HG03460 (cell line): ENCODE results near the gene AFAP1.
A peak's percentile ranks its signal among the peaks of the same experiment; 100 is the strongest.

ENCODE experiments used
- ATAC-seq: cut with Tn5 transposase; IDR thresholded peaks from one replicate; pipeline ENCODE4 v1.9.1; 2021; ENCODE audit not compliant: unreplicated experiment

AFAP1 gene, protein sequence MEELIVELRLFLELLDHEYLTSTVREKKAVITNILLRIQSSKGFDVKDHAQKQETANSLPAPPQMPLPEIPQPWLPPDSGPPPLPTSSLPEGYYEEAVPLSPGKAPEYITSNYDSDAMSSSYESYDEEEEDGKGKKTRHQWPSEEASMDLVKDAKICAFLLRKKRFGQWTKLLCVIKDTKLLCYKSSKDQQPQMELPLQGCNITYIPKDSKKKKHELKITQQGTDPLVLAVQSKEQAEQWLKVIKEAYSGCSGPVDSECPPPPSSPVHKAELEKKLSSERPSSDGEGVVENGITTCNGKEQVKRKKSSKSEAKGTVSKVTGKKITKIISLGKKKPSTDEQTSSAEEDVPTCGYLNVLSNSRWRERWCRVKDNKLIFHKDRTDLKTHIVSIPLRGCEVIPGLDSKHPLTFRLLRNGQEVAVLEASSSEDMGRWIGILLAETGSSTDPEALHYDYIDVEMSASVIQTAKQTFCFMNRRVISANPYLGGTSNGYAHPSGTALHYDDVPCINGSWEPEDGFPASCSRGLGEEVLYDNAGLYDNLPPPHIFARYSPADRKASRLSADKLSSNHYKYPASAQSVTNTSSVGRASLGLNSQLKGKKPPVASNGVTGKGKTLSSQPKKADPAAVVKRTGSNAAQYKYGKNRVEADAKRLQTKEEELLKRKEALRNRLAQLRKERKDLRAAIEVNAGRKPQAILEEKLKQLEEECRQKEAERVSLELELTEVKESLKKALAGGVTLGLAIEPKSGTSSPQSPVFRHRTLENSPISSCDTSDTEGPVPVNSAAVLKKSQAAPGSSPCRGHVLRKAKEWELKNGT

DNA sequence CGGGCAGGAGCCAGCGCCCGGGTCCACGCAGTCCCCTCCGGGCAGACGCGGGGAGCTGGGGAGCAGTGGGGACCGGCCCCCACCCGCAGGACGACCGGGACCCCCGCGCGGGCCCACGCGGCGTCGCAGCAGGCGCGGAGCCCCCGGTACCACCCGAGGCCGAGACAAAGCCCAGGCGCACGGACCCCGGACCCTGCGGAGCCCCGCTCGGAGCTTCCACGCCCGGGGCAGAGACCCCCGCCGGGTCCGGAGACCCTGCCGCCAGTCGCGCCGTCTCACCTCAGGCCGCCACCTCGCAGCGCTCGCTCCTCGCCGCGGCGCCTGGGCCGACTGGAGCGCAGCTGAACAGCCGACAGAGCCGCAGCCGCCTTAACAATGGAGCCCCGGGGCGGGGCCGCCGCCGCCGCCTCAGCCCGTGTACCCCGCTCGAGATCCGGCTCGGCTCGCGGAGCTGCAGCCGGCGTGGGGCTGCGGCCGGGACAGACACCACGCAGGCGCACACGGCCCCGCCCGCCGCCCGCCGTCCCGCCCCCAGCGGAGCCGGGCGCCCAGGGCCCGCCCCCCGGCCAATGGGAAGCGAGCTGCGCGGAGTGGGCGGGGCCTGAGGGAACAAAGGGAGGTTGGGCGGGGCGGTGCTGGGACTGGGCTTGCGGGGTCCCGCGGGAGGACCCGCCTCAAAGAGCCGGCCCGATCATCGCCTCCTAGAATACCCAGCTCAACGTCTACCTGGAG is at the start of gene AFAP1:
TSS of gene AFAP1 (minus strand) at position 485 of the 732 bp plus-strand sequence. CDS start 67,783 bp downstream, outside the sequence.
- ATAC-seq: peak; percentile 90

DNA sequence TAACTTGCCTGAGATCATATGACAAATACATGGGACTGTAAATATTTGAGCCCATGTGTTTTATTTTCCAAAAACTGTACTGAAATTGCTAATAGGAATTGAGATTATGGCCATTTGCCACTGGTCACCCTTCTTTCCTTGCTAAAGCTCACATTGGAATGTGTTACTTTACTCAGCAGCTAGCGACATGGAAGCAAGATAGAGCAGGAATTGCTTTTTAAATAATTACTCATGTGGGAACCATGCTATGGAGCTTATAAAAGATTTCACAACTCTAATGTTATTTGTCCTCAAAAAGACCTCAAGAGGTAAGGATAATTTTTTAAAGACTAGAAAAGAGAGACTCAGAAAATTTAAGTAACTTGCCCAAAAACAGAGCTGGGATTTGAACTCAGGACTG is 48.8 kb upstream of the AFAP1 start:
- ATAC-seq: no peak

DNA sequence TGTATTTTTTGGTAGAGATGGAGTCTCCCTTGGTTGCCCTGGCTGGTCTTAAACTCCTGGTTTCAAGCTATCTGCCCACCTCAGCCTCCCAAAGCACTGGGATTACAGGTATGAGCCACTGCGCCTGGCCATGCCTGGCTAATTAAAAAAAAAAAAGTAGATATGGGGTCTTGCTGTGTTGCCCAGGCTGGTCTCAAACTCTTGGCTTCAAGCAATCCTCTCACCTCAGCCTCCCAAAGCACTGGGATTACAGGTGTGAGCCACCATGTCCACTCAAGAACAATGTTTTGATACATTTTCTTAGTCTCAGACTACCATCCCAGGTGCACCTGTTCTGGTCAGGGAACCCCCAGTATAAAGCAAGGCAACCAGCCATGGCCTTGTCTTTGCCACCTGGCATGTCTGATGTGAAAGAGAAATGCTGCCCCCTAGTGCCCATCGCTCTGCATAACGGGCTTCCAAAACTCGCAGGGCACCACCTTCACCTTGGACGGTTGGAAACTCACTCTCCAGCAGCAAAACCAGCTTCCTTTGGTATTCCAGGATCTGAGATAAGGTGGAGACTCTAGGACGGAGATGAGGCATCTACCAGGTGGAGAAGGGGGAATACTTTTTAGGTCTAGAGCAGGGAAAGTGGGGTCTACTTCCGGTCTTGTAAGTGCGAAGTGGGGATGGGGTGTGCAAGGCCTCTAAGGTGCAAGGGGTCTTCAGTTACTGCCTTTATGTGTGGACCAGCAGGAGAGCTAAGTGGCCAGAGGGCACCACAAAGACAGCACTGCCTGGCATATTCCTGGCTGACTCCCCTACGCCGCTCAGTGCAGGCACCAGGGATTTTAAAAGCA is 47.7 kb upstream of the AFAP1 start:
- peak; percentile 77 for ATAC-seq

DNA sequence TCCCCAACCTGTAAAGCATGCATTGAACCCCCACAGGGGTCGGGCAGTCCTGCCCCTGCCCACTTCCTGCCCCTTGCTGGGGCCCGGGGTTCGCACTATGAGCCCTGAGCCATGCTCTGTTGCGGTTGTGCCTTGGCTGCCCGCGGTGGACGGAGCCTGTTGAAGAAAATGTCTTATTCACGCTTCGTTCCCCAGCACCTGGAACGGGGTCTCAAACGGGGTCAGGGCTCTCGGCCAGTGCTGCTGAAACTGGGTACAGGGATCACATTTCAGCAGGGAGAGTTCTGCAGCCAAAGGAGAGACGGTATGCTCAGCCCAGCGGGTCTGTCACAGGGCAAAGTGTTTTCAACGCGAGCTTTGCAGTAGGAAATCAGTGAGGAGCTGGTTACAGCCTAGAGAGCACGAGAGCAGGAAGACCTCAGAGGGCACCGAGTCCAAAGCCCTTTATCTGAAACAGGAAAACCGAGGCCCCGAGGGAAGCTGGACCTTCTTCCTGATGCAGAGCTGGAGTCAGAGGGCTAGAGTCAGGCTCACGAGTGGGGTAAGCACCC is 46.3 kb upstream of the AFAP1 start:
- ATAC-seq: no peak

DNA sequence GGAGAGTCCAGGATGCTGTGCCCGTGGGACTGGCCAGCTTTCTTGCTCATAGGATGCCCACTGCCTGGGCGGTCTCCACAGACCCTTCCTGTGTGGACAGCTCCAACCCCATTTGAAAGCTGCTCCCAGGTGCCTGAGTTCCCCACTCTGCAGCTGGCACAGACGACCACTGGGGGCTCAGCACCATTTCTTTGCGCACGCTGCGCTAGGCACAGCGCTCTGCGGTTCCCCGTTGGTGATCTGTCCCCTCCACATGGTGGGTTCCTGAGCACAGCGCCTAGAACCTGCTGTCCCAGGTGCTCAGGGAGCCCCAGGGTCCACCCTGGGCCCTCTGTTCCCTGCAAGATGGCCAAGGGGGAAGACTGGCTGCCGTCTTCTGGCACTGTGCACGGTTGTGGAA is 45.4 kb upstream of the AFAP1 start:
- no peak for ATAC-seq

DNA sequence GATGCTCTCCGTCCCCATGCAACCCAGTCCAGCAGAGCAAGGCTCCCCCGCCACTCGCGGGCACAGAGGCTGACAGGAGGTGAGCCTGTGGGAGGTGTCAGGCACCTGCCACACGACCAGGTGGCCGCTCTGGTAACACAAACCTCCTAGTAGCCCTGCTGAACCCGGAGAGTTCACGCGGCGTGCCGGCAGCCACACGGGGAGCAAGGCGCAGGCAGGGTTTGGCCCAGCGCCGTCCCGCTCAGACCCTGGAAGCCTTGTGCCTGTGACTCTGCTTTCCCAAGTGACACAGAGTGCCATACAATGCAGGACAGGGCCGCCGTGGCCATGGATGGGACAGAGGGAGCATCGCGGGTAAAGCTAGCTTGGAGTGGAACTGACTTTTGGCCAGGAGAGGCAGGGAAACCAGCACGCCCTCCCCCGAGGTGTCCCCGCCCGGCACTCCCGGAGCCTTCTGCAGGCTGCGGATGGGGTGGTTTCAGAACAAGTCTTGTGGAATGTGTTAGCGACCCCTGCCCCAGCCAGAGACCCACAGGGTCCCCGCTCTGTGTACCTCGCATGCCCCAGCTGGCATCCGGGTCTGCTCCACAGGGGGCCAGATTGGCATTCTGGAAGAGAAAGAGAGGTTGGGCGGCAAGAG is 44.7 kb upstream of the AFAP1 start:
- ATAC-seq: no peak

DNA sequence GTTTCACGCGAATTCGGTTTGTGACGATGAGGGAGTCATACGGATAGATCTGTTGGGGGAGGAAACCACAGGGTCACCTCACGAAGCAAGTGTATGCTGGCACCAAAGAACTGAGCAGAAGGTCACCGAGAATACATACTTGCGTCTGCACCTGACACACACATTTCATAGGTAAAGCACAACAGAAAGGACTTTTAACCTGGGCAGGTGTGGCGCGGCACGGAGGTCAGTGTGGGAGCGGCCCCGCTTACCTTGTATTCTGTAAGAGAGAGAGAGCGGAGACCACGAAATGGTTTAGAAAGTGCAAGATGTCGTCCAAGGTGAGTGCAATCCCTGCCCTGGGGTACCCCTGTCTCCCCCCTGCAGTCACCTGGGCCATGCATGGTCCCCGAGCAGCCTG is 43.6 kb upstream of the AFAP1 start:
- no peak for ATAC-seq

DNA sequence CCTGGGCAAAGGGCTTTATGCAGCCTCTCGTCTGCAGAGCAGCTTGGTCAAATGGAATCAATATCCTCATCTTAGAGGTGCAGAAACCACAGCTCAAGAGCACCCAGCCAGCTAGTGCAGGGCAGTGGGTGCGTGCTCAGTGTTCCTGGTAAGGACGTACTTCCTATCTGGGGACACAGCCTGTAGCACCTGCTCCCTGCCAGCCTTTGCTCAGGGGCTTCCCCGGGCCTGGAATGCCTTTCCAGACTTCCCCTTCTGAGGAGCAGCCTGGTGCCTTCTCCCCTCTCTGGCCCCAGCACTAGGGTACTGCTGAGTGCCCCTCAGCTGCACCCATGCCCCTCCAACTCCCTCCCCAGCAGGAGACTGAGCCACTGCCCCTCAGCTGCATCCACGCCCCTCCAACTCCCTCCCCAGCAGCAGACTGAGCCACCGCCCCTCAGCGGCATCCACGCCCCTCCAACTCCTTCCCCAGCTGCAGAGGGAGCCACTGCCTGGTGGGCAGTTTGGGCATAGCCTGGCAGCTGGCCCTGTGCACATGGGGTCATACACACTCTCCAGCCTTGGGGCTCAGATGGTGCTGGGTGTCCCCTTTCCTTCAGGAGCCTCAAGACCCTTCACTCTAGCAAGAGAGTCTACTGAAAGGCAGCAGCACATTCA is 42.2 kb upstream of the AFAP1 start:
- no peak for ATAC-seq

DNA sequence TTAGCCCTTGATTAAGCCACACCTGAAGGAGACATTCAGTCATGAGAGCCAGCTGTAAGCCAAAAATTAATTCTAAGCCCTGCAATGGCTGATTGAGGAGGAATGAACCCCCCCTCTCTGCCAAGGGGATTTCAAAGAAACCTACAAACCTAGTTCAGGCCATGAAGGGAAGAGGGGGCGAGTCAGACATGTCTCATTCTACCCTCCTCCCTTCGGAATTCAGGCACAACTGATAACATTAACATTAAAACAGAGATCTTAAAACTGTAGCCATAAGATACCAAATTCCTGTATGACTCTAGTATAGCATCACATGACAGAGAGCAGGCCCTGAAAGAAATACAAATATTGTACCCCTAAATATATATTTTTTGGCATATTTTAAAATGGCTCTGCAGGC is 40.4 kb upstream of the AFAP1 start:
- no peak for ATAC-seq

DNA sequence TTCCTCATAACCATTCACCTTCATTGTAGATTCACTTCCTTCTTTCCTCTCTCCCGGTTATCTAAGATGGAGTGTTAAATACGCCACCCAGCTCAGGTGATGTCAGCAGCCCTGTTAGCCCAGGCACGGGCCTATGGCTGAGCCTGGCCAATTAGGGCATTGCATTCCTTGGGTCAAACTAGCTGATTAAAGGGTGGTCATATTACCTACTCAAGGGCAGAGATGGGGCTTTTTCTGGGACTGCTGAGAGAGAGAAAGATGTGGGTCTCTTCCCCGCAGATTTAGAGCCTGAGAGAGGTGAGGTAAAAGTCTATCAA is 39.9 kb upstream of the AFAP1 start:
- no peak for ATAC-seq

DNA sequence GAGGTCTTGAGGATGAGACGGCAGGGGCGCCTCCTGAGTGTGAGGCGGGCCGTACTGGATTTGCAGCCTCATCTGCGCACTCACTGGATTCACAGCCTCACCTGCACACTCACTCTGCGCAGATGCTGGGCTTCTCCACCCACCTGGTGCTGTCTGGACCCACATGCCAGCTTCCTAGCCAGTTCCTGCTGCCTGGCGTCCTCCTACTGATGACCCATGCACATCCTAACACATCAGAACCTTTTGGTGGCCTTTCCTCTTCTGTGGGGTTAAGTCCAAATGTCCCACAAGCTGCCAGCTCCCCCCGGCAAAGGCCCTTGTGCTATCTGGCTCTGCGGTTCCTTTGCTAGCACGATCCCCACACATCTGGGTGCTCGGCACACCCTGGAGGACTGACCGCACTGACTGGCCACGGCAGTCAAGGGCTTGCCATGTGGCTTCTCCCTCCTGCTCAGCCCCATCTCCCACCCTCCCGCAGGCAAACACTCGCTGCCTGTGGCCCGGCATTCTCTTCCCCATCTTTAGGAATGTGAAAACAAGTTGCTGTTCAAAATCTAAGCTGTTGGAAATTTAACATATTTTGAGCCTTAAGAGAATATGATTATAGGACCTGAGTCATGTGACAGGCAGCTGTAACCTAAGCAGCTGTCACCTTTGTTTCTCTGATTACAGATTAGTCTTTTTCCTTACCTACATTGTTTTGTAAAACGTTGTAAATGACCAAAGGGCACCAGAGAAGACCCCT is 39.4 kb upstream of the AFAP1 start:
- ATAC-seq: no peak

DNA sequence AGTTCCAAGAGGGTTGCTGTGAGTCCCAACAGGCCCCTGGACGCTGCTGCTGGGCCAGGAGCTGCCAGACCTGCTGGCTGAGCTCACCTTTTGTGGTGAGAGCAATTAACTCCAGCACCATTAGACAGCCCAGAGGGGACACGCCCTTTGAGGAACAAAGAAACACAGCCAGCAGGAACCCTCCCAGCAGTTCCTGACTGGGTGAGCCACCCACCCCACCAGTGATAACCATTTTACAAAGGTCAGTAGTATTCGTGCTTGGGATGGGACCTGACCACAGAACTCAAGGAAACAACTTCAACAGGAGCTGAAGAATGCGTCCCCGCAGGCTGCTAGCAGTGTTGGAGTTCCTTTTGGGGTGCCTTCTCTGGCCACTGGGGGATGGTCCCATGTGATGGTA is 38.8 kb upstream of the AFAP1 start:
- no peak for ATAC-seq

DNA sequence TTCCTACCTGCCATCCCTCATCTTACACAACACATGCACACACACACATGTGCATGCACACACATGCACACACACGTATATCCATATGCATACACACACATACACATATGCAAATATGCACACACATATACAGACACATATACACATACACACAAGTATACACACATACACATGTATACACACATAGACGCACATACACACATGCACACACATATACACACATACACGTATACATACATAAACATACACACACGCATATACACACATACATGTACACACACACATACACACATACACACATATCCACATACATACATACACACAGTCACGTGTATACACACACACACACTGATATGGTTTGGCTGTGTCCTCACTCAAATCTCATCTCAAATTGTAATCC is 37.0 kb upstream of the AFAP1 start:
- no peak for ATAC-seq

DNA sequence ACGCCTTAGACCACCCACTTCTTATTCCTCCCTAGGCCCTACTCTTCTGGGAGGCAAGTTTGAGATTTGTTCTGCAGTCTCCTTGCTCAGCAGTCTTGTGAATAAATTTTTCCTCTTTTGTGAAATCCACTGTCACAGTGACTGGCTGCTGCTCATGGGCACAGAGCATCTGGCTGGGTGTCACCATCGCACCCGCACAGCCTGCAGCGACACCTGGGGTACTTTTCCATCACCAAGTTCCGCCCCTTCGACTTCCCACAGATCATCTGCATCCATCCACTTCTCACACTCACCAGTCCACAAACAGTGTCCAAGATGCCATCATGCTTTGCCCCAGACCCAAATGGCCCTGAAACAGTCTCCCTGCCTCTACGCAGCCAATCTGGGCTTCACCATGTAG is 36.4 kb upstream of the AFAP1 start:
- no peak for ATAC-seq

DNA sequence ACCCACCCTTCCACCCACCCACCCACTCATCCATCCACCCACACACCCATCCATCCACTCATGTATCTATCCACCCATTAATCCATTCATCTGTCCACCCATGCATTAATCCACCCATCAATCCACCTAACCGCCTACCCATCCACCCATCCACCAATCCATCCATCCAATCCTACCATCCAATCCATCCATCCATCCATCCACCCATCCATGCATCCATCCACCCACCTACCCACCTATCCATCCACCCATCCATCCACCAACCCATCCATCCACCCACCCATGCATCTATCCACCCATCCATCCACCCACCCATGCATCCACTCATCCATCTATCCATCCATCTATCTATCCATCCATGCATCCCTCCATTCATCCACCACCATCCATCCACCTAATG is 34.8 kb upstream of the AFAP1 start:
- ATAC-seq: no peak

DNA sequence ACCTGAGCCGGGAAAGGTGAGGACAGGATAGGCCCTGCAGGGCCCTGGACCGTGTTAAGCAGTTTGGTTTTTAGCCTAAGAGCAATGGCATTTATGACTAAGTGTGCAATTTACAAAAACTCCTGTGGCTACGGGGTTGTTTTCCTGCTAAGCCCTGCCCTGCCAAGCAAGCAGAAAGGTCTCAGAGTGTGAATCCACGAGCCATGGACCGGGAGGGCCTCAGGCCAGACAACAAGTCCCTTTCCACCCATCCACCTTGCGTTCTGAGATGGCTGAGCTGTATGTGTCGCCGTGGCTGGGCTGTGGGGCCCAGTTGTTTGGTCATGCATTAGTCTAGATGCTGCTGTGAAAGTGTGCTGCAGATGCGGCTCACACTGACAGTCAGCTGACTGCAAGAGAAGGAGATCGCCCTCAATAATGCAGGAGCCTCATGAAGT is 33.9 kb upstream of the AFAP1 start:
- ATAC-seq: no peak

DNA sequence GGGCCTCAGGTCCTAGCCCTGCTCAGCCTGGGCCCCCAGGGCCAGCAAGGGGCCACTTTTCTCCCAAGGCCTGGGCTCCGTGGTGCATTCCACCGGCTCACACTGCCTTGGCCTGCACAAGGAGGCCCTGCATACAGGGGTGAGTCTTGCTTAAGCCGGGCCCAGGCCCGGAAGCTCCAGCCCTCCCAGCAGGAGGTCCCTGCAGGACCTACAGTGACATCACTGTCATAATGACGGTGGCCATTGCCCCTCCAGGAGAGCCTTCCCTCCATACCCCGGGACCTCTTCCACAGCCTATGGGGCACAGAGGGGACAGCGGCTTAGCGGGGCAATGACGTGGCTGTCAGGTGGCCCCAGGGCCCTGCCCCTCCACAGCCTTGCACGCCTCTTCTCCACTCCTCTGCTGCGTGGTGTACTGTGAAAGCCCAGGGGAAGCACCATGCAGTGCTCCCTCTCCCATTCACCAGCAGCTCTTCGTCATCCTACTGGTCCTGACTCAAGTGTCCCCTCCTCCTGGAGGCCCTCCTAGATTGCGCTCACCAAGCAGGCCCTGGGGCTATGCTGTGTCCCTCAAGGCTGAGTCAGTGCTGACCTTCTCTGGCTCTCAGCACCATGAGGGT is 32.3 kb upstream of the AFAP1 start:
- no peak for ATAC-seq

DNA sequence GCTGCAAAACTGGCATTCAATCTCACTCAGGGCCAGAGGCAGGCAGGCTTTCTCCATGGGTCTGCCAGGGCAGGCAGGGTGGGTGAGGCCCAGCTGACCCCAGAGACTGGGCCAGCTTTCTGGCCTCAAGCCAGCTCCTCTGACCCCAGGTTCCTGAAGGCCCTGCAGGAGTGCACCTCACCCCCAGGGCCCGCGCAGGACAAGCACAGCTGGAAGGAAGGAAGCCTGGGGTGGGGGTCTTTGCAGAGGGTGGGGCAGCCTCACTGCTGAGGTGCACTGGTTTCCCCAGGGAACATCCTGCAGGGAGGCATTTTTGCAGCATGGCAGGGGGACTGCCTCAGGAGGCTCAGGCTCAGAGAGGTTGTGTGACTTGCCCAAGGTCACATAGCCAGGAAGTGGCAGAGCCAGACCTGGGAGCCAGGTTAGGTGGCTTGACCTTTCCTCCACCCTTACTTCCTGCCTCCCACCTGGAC is 31.5 kb upstream of the AFAP1 start:
- ATAC-seq: no peak
